Measurements from ENCODE around the gene IPO4. TPM values are rescaled to one million over a fixed set of nuclear protein-coding genes. Genes with fewer than 3 reads are reported as not detected.

The IPO4 gene
- total RNA-seq, 1 experiment from 2014 or later: 157 TPM

GRCh38 chr14:24151404-24152080 is 37.1 kb downstream of the IPO4 start:
- Histone ChIP-seq H3K4me3 (ENCODE audit: low read depth, low read length, poor library complexity, severe bottlenecking) (no peak overlapping the region), H3K9me3 (ENCODE audit: low read depth, low read length, poor library complexity, severe bottlenecking) (no peaks in the 10 kb centered on the region), H3K27ac (ENCODE audit: low read depth, low read length, poor library complexity, severe bottlenecking) (no peak overlapping the region), H3K36me3 (ENCODE audit: insufficient read depth, low read length, poor library complexity, severe bottlenecking) (peaks cover 55% of the 10 kb centered on the region), H3K4me1 (ENCODE audit: insufficient read depth, low read length, poor library complexity, severe bottlenecking) (peaks cover 5% of the 10 kb centered on the region), H3K27me3 (replicated peaks; ENCODE audit: insufficient read depth, low read depth, low read length, poor library complexity) (no peaks in the 10 kb centered on the region)
- ChIA-PET POLR2A (ENCODE audit: low non-redundant PET) (no interaction called here), CTCF (no interaction called here)
- intact Hi-C loops (cut with micrococcal nuclease; ENCODE audit: unreplicated experiment): no loop called here
- no peak for DNase-seq (ENCODE audit: low spot score)
- TF ChIP-seq CTCF (conservative IDR thresholded peaks at IDR 0.05; ENCODE audit: low read depth, low read length): no peak
- no peak for TF ChIP-seq EZH2 (IDR thresholded peaks at IDR 0.05; ENCODE audit: borderline replicate concordance, low read depth, low read length, poor library complexity, severe bottlenecking)
- no TSS peak for BruUV-seq (replicated peaks)

DNA sequence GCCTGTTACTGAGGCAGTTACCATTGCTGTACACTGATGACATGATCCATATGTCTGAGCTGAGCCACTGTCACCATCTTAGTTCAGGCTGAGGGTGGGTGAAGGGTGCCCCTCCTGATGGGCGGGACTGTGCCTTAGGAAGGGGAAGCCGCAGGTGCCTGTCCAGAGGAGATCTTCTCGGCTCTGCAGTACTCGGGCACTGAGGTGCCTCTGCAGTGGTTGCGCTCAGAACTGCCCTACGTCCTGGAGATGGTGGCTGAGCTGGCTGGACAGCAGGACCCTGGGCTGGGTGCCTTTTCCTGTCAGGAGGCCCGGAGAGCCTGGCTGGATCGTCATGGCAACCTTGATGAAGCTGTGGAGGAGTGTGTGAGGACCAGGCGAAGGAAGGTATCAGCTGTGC is 37.6 kb downstream of the IPO4 start:
- ChIA-PET CTCF (no interaction called here), POLR2A (ENCODE audit: low non-redundant PET) (no interaction called here)
- Histone ChIP-seq H3K27ac (ENCODE audit: low read depth, low read length, poor library complexity, severe bottlenecking) (no peak overlapping the region), H3K4me1 (ENCODE audit: insufficient read depth, low read length, poor library complexity, severe bottlenecking) (peaks cover 5% of the 10 kb centered on the region), H3K9me3 (ENCODE audit: low read depth, low read length, poor library complexity, severe bottlenecking) (no peaks in the 10 kb centered on the region), H3K27me3 (replicated peaks; ENCODE audit: insufficient read depth, low read depth, low read length, poor library complexity) (no peaks in the 10 kb centered on the region), H3K36me3 (ENCODE audit: insufficient read depth, low read length, poor library complexity, severe bottlenecking) (peaks cover 52% of the 10 kb centered on the region), H3K4me3 (ENCODE audit: low read depth, low read length, poor library complexity, severe bottlenecking) (no peak overlapping the region)
- intact Hi-C loops (cut with micrococcal nuclease; ENCODE audit: unreplicated experiment): no loop called here
- no peak for DNase-seq (ENCODE audit: low spot score)
- no peak for TF ChIP-seq EZH2 (IDR thresholded peaks at IDR 0.05; ENCODE audit: borderline replicate concordance, low read depth, low read length, poor library complexity, severe bottlenecking)
- TF ChIP-seq CTCF (conservative IDR thresholded peaks at IDR 0.05; ENCODE audit: low read depth, low read length): no peak
- no TSS peak for BruUV-seq (replicated peaks)

- no peak overlapping the region for H3K4me3 ChIP-seq (ENCODE audit: low read depth, low read length, poor library complexity, severe bottlenecking)
- H3K36me3 ChIP-seq (ENCODE audit: insufficient read depth, low read length, poor library complexity, severe bottlenecking): peaks cover 48% of the 10 kb centered on the region
- intact Hi-C loops (cut with micrococcal nuclease; ENCODE audit: unreplicated experiment): no loop called here
- no peak for TF ChIP-seq EZH2 (IDR thresholded peaks at IDR 0.05; ENCODE audit: borderline replicate concordance, low read depth, low read length, poor library complexity, severe bottlenecking)
- no peak for TF ChIP-seq CTCF (conservative IDR thresholded peaks at IDR 0.05; ENCODE audit: low read depth, low read length)
- no peak overlapping the region for H3K27ac ChIP-seq (ENCODE audit: low read depth, low read length, poor library complexity, severe bottlenecking)
- DNase-seq (ENCODE audit: low spot score): no peak
- POLR2A ChIA-PET (ENCODE audit: low non-redundant PET): no interaction called here
- no peaks in the 10 kb centered on the region for H3K9me3 ChIP-seq (ENCODE audit: low read depth, low read length, poor library complexity, severe bottlenecking)
- H3K27me3 ChIP-seq (replicated peaks; ENCODE audit: insufficient read depth, low read depth, low read length, poor library complexity): no peaks in the 10 kb centered on the region
- CTCF ChIA-PET: no interaction called here
- no TSS peak for BruUV-seq (replicated peaks)
- peaks cover 8% of the 10 kb centered on the region for H3K4me1 ChIP-seq (ENCODE audit: insufficient read depth, low read length, poor library complexity, severe bottlenecking)
These were observed 38.0 kb downstream of the IPO4 start for GRCh38 chr14:24150567-24150966.
